BE2C (cell line): Measurements from ENCODE around the gene ATP10B.

Experiments
- DNase-seq: peaks from one replicate; pipeline ENCODE4 v3.0.0-alpha.2; 2020
- H3K27me3 ChIP-seq: fragments of 250-450 bp; sonication (Bioruptor Pico); 2 replicates; pipeline ENCODE4 v1.5.1; 2020; ENCODE audit warnings: mild to moderate bottlenecking
- H3K36me3 ChIP-seq: fragments of 250-450 bp; sonication (Bioruptor Pico); 2 replicates; pipeline ENCODE4 v1.5.1; 2020; ENCODE audit warnings: mild to moderate bottlenecking
- H3K4me1 ChIP-seq: fragments of 250-450 bp; sonication (Bioruptor Pico); 2 replicates; pipeline ENCODE4 v1.5.1; 2020
- H3K4me3 ChIP-seq: 2 replicates; pipeline ENCODE4 v1.5.1; 2011; ENCODE audit warnings: low read depth, low read length
- H3K9me3 ChIP-seq: fragments of 250-450 bp; sonication (Bioruptor Pico); 2 replicates; pipeline ENCODE4 v1.5.1; 2020
- TF ChIP-seq, protein P1 (sequence below): IDR thresholded peaks from 2 replicates; pipeline ENCODE4 v1.5.1; 2012; ENCODE audit warnings: mild to moderate bottlenecking, low read depth, low read length

Gene ATP10B

GRCh38 chr5:160660132-160660531 is 191.9 kb downstream of the ATP10B start:
- TF ChIP-seq, protein P1, sequence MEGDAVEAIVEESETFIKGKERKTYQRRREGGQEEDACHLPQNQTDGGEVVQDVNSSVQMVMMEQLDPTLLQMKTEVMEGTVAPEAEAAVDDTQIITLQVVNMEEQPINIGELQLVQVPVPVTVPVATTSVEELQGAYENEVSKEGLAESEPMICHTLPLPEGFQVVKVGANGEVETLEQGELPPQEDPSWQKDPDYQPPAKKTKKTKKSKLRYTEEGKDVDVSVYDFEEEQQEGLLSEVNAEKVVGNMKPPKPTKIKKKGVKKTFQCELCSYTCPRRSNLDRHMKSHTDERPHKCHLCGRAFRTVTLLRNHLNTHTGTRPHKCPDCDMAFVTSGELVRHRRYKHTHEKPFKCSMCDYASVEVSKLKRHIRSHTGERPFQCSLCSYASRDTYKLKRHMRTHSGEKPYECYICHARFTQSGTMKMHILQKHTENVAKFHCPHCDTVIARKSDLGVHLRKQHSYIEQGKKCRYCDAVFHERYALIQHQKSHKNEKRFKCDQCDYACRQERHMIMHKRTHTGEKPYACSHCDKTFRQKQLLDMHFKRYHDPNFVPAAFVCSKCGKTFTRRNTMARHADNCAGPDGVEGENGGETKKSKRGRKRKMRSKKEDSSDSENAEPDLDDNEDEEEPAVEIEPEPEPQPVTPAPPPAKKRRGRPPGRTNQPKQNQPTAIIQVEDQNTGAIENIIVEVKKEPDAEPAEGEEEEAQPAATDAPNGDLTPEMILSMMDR: no peak
- Histone ChIP-seq H3K4me3 (no peak overlapping the region), H3K9me3 (no peaks in the 10 kb centered on the region), H3K27me3 (no peaks in the 10 kb centered on the region), H3K36me3 (no peaks in the 10 kb centered on the region), H3K4me1 (no peaks in the 10 kb centered on the region)
- DNase-seq: no peak

GRCh38 chr5:160657622-160658458 is 194.2 kb downstream of the ATP10B start:
- TF ChIP-seq, protein P1: no peak
- Histone ChIP-seq H3K9me3 (no peaks in the 10 kb centered on the region), H3K4me3 (no peak overlapping the region), H3K36me3 (no peaks in the 10 kb centered on the region), H3K4me1 (no peaks in the 10 kb centered on the region), H3K27me3 (no peaks in the 10 kb centered on the region)
- no peak for DNase-seq

GRCh38 chr5:160657068-160657507 is 194.9 kb downstream of the ATP10B start:
- no peaks in the 10 kb centered on the region for H3K4me1 ChIP-seq
- TF ChIP-seq, protein P1: no peak
- DNase-seq: no peak

DNA sequence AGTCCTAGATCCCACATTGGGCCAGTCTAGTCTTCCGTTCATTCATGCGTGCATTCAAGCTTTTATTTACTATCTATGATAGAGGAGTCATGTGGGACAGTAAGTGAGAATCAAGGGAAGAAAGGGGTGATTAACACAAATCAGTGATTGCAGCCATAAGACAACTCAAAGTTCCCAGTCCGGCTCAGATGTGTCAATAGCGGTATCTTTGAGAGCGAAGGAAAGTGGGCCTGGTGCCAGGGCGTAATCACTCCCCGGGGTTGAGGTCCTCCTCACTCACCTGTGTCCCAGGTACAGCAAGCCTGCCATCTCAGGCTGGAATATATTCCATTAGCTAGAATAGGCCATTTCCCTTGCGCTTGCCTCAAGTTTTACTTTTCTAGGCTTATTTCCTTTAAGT is 196.3 kb downstream of the ATP10B start:
- no peaks in the 10 kb centered on the region for H3K4me1 ChIP-seq
- H3K4me3 ChIP-seq: no peak overlapping the region
- H3K9me3 ChIP-seq: no peaks in the 10 kb centered on the region
- TF ChIP-seq, protein P1: no peak
- DNase-seq: no peak
- H3K36me3 ChIP-seq: no peaks in the 10 kb centered on the region
- H3K27me3 ChIP-seq: no peaks in the 10 kb centered on the region

More at GRCh38 chr5:160657068-160657507, 194.9 kb downstream of the ATP10B start:
- Histone ChIP-seq H3K9me3 (no peaks in the 10 kb centered on the region), H3K36me3 (no peaks in the 10 kb centered on the region), H3K27me3 (no peaks in the 10 kb centered on the region), H3K4me3 (no peak overlapping the region)

- TF ChIP-seq, protein P1: no peak
- DNase-seq: no peak
- H3K36me3 ChIP-seq: no peaks in the 10 kb centered on the region
- H3K4me3 ChIP-seq: no peak overlapping the region
- H3K4me1 ChIP-seq: no peaks in the 10 kb centered on the region
- H3K9me3 ChIP-seq: no peaks in the 10 kb centered on the region
- no peaks in the 10 kb centered on the region for H3K27me3 ChIP-seq
Measured at GRCh38 chr5:160651692-160652645, 200.0 kb downstream of the ATP10B start.
